Testis (tissue), 2 donors: ENCODE measurements around the gene MRPL34.

Experiments used
- CTCF ChIP-seq, 3 experiments: fragments of 450-650 bp in 2 of 3; fragments of 200-600 bp in 1 of 3; sonication (generic) in 1 of 3; IDR thresholded peaks; one replicate each; pipeline ENCODE4 v1.5.1; 2016 to 2019; ENCODE audit warnings: antibody characterized with exemption in 3 of 3, mild to moderate bottlenecking in 2 of 3, moderate library complexity in 1 of 3
- POLR2A ChIP-seq: fragments of 450-650 bp; IDR thresholded peaks from one replicate; pipeline ENCODE4 v1.6.1; 2017; ENCODE audit warnings: antibody characterized with exemption, mild to moderate bottlenecking, moderate library complexity

- no peak for TF ChIP-seq CTCF (IDR thresholded peaks at IDR 0.05)
- TF ChIP-seq POLR2A: no peak
Measured at GRCh38 chr19:17323300-17323963, 17.8 kb downstream of the MRPL34 start.
